ENCODE measurements around the gene PTPRD. TPM values are rescaled to one million over a fixed set of nuclear protein-coding genes. Genes with fewer than 3 reads are reported as not detected.

Gene PTPRD
- total and polyA plus RNA-seq, 9 of the 15 experiments (the other 6 are each of a cell fraction or from before 2014, with no cell fraction given): 0.11 TPM; not detected in 8

GRCh38 chr9:8903077-8903476, 1709.7 kb downstream of the PTPRD start:
- in situ Hi-C loops (cut with MboI) (no loop called here), intact Hi-C loops (cut with micrococcal nuclease) (no loop called here)
- FAIRE-seq: no peak
- H3K9ac ChIP-seq (ENCODE audit: insufficient read depth in 1 of 2, low read depth in 2 of 2, low read length in 2 of 2): no peak overlapping the region
- no peaks in the 10 kb centered on the region for H3K36me3 ChIP-seq (ENCODE audit: control insufficient read depth, insufficient read depth, low read length)
- TF ChIP-seq SP1 (CRISPR knock-in tag; IDR thresholded peaks at IDR 0.05): no peak
- no peak for TF ChIP-seq HOXB6 (CRISPR knock-in tag; IDR thresholded peaks at IDR 0.05; ENCODE audit: borderline replicate concordance)
- no peak for TF ChIP-seq NR2C2 (CRISPR knock-in tag; IDR thresholded peaks at IDR 0.05)
- no peak for TF ChIP-seq NR2C2 (tag; IDR thresholded peaks at IDR 0.05)
- no peak for TF ChIP-seq ZNF41 (CRISPR knock-in tag; conservative IDR thresholded peaks at IDR 0.05)
- no peak for TF ChIP-seq ZNF507 (tag; conservative IDR thresholded peaks at IDR 0.05)
- no peak for TF ChIP-seq HDAC3 (IDR thresholded peaks at IDR 0.05; ENCODE audit: borderline replicate concordance, partially characterized antibody)
- TF ChIP-seq SREBF2 (CRISPR knock-in tag; IDR thresholded peaks at IDR 0.05): no peak
- no peak for TF ChIP-seq ARID4B (CRISPR knock-in tag; IDR thresholded peaks at IDR 0.05)
- TF ChIP-seq NFYB (IDR thresholded peaks at IDR 0.05; ENCODE audit: extremely low read depth, insufficient read length): no peak
- no peak for TF ChIP-seq MLLT1 (IDR thresholded peaks at IDR 0.05)
- TF ChIP-seq MCM2 (IDR thresholded peaks at IDR 0.05; ENCODE audit: low read depth): no peak
- no peak for TF ChIP-seq RBM34 (IDR thresholded peaks at IDR 0.05; ENCODE audit: borderline replicate concordance, insufficient read depth, low read length)
- no peak for TF ChIP-seq CBFA2T3 (IDR thresholded peaks at IDR 0.05)
- TF ChIP-seq ZNF239 (CRISPR knock-in tag; IDR thresholded peaks at IDR 0.05): no peak
- TF ChIP-seq FUS (optimal IDR thresholded peaks at IDR 0.05; ENCODE audit: low read depth, low read length): no peak
- TF ChIP-seq PCBP2 (IDR thresholded peaks at IDR 0.05; ENCODE audit: low read depth, low read length, poor library complexity, severe bottlenecking): no peak
- ChIA-PET CTCF (ENCODE audit: low intra/inter-chr PET ratio) (no interaction called here), POLR2A (no interaction called here)
- H3K4me1 ChIP-seq (replicated peaks in 1 of 2; ENCODE audit: control insufficient read depth in 2 of 2, insufficient read depth in 2 of 2, low read length in 2 of 2): no peaks in the 10 kb centered on the region
- no peaks in the 10 kb centered on the region for H3K79me2 ChIP-seq (ENCODE audit: control insufficient read depth, insufficient read depth, low read length)
- no peak overlapping the region for H3K27ac ChIP-seq (ENCODE audit: extremely low read depth, low read depth, low read length)
- no peak for DNase-seq (ENCODE audit: extremely low read depth in 1 of 4, low spot score in 3 of 4)
- H3K4me3 ChIP-seq: no peak overlapping the region
- no peaks in the 10 kb centered on the region for H3K27me3 ChIP-seq (ENCODE audit: control insufficient read depth in 2 of 2, insufficient read depth in 2 of 2, low read length in 2 of 2)
- 0% methylated on average over 5 of the region's 5 CpGs for WGBS (ENCODE audit: insufficient coverage, low coverage, missing lambda C conversion rate)
- no TSS peak for BruUV-seq (replicated peaks)
- H3K9me1 ChIP-seq (ENCODE audit: control insufficient read depth, insufficient read depth, low read length): no peaks in the 10 kb centered on the region
- H3K9me3 ChIP-seq (replicated peaks; ENCODE audit: control insufficient read depth, insufficient read depth, low read depth, low read length): no peaks in the 10 kb centered on the region
- no peak overlapping the region for H2AFZ ChIP-seq (ENCODE audit: low read depth, low read length)
- H3K4me2 ChIP-seq (ENCODE audit: insufficient read depth, low read length): no peak overlapping the region
- ATAC-seq: no peak
- H4K20me1 ChIP-seq (replicated peaks; ENCODE audit: control insufficient read depth, insufficient read depth, low read length): no peaks in the 10 kb centered on the region
